GM12878 (cell line): ENCODE results near the gene GSAP. TPM values are rescaled to one million over a fixed set of nuclear protein-coding genes. Genes with fewer than 3 reads are reported as not detected.

Experiments
- ATAC-seq: fragments of 200-7000 bp; cut with Tn5 transposase; 3 replicates; pipeline ENCODE4 v1.9.1; 2020; ENCODE audit warnings: mild to moderate bottlenecking, moderate library complexity
- BruUV-seq: library from RNA; stranded (reverse); fragments of 400-500 nt; replicated peaks from 2 replicates; lab custom pipeline; 2021; lab: Mats Ljungman, UMichigan
- CTCF ChIA-PET: fragments of 300-600 bp; sonication (Branson Sonifier 250); formaldehyde crosslinking; extraction: SDS; loops from one replicate; lab custom pipeline; 2021; ENCODE audit warnings: inconsistent platforms; lab: Yijun Ruan, JAX
- POLR2A ChIA-PET: fragments of 350-600 bp; formaldehyde crosslinking; extraction: SDS; loops from one replicate; lab custom pipeline; 2021; ENCODE audit warnings: inconsistent platforms; lab: Charles Lee
- RAD21 ChIA-PET: fragments of 300-600 bp; sonication (Branson Sonifier 250); formaldehyde crosslinking; loops from one replicate; lab custom pipeline; 2023; ENCODE audit warnings: antibody characterized with exemption; ENCODE audit not compliant: unreplicated experiment; lab: Charles Lee
- SMC1A ChIA-PET: fragments of 300-600 bp; sonication (Branson Sonifier 250); formaldehyde crosslinking; loops from one replicate; lab custom pipeline; 2023; ENCODE audit not compliant: unreplicated experiment, uncharacterized antibody; lab: Charles Lee
- DNase-seq: peaks from one replicate; pipeline ENCODE4 v3.0.0-alpha.2; 2011; ENCODE audit warnings: low read depth, low spot score
- FAIRE-seq: peaks from 3 replicates; lab custom pipeline; 2011; peaks lifted over from hg19 to GRCh38; lab: Jason Lieb, UNC
- H2AFZ ChIP-seq: 2 replicates; pipeline ENCODE4 v1.6.0; 2011; ENCODE audit warnings: low read depth, low read length, control low read depth; ENCODE audit not compliant: control insufficient read depth
- H3K27ac ChIP-seq: 2 replicates; pipeline ENCODE4 v1.5.1; 2011; ENCODE audit warnings: control low read depth; ENCODE audit not compliant: control insufficient read depth, insufficient read depth
- H3K27me3 ChIP-seq, 2 experiments: replicated peaks in 1 of 2; 2 replicates each; pipeline versions ENCODE4 v1.6.0 to v1.6.1; 2011; ENCODE audit warnings: low read length in 1 of 2; ENCODE audit not compliant: control insufficient read depth in 2 of 2, insufficient read depth in 2 of 2
- H3K36me3 ChIP-seq, 2 experiments: 2 replicates each; pipeline ENCODE4 v1.5.1; 2011; ENCODE audit warnings: low read length in 1 of 2; ENCODE audit not compliant: control insufficient read depth in 2 of 2, insufficient read depth in 2 of 2
- H3K4me1 ChIP-seq: 2 replicates; pipeline ENCODE4 v1.6.1; 2011; ENCODE audit warnings: mild to moderate bottlenecking, low read length, moderate library complexity, mixed read lengths; ENCODE audit not compliant: control insufficient read depth, insufficient read depth
- H3K4me2 ChIP-seq: 2 replicates; pipeline ENCODE4 v1.6.0; 2011; ENCODE audit warnings: control low read depth; ENCODE audit not compliant: control insufficient read depth, insufficient read depth
- H3K4me3 ChIP-seq: fragments of 200-600 bp; sonication (generic); 2 replicates; pipeline ENCODE4 v1.5.1; 2016
- H3K79me2 ChIP-seq: 2 replicates; pipeline ENCODE4 v1.6.0; 2011; ENCODE audit warnings: low read length; ENCODE audit not compliant: control insufficient read depth, insufficient read depth
- H3K9ac ChIP-seq: 2 replicates; pipeline ENCODE4 v1.8.0; 2011; ENCODE audit warnings: low read length, control low read depth, mixed read lengths; ENCODE audit not compliant: control insufficient read depth, insufficient read depth
- H3K9me3 ChIP-seq: replicated peaks from 3 replicates; pipeline ENCODE4 v1.5.1; 2011; ENCODE audit warnings: mild to moderate bottlenecking, low read length; ENCODE audit not compliant: control insufficient read depth, insufficient read depth
- H4K20me1 ChIP-seq: 2 replicates; pipeline ENCODE4 v1.6.0; 2011; ENCODE audit not compliant: control insufficient read depth, insufficient read depth
- ATF2 ChIP-seq: IDR thresholded peaks from 2 replicates; pipeline ENCODE4 v1.6.1; 2012; ENCODE audit warnings: low read length, inconsistent platforms
- ATF3 ChIP-seq: IDR thresholded peaks from 2 replicates; pipeline ENCODE4 v1.6.1; 2011; ENCODE audit warnings: low read depth, mild to moderate bottlenecking, low read length, moderate library complexity, borderline replicate concordance; ENCODE audit errors: extremely low read depth
- ATF7 ChIP-seq: fragments of 450-650 bp; IDR thresholded peaks from 2 replicates; pipeline ENCODE4 v1.6.1; 2016; ENCODE audit warnings: low read depth, mild to moderate bottlenecking
- CREM ChIP-seq: IDR thresholded peaks from 2 replicates; pipeline ENCODE4 v1.6.1; 2014; ENCODE audit warnings: antibody characterized with exemption, low read depth
- HDAC6 ChIP-seq: fragments of 200-600 bp; sonication (generic); IDR thresholded peaks from one replicate; pipeline ENCODE4 v1.8.0; 2017; ENCODE audit warnings: antibody characterized with exemption; ENCODE audit not compliant: unreplicated experiment
- IRF3 ChIP-seq: fragments of 450-650 bp; IDR thresholded peaks from 2 replicates; pipeline ENCODE4 v1.6.1; 2014; ENCODE audit warnings: mild to moderate bottlenecking
- JUNB ChIP-seq: IDR thresholded peaks from 2 replicates; pipeline ENCODE4 v1.6.1; 2016; ENCODE audit warnings: antibody characterized with exemption, mild to moderate bottlenecking
- LARP7 ChIP-seq: fragments of 450-650 bp; IDR thresholded peaks from 2 replicates; pipeline ENCODE4 v1.6.1; 2017; ENCODE audit warnings: mild to moderate bottlenecking
- MTA2 ChIP-seq: fragments of 450-650 bp; IDR thresholded peaks from 2 replicates; pipeline ENCODE4 v1.6.1; 2016; ENCODE audit warnings: low read depth, mild to moderate bottlenecking, moderate library complexity
- NBN ChIP-seq: fragments of 450-650 bp; IDR thresholded peaks from 2 replicates; pipeline ENCODE4 v1.6.1; 2016
- NKRF ChIP-seq: fragments of 450-650 bp; conservative IDR thresholded peaks from 2 replicates; pipeline ENCODE4 v1.6.1; 2017; ENCODE audit warnings: mild to moderate bottlenecking, moderate library complexity
- RBBP5 ChIP-seq: fragments of 200-600 bp; sonication (generic); conservative IDR thresholded peaks from 2 replicates; pipeline ENCODE4 v1.6.1; 2016
- REST ChIP-seq: IDR thresholded peaks from 2 replicates; pipeline ENCODE4 v1.6.1; 2012; ENCODE audit warnings: mild to moderate bottlenecking, low read depth, low read length
- RUNX3 ChIP-seq: IDR thresholded peaks from 2 replicates; pipeline ENCODE4 v1.6.1; 2012; ENCODE audit warnings: low read length, inconsistent platforms
- SMARCA5 ChIP-seq: fragments of 450-650 bp; IDR thresholded peaks from 2 replicates; pipeline ENCODE4 v1.6.1; 2017; ENCODE audit warnings: mild to moderate bottlenecking
- WGBS: methylation state at CpG from one replicate; pipeline ENCODE4 v1.1.6; 2016; ENCODE audit warnings: low lambda C conversion rate; ENCODE audit not compliant: insufficient replicate concordance, insufficient coverage; ENCODE audit errors: missing lambda C conversion rate; 5-methylcytosine and 5-hydroxymethylcytosine counted together
- in situ Hi-C: fragments of 300-500 bp; cut with MboI; formaldehyde crosslinking; loops from 9 replicates; pipeline ENCODE4 v1.14.3; 2018; ENCODE audit warnings: mixed read lengths
- intact Hi-C: fragments of 100-400 bp; cut with micrococcal nuclease; formaldehyde crosslinking; loops from one replicate; pipeline ENCODE4 v1.14.2; 2022; ENCODE audit not compliant: unreplicated experiment
- polyA plus RNA-seq, 11 experiments: library from polyadenylated mRNA; depleted of rRNA in 4 of 11; unstranded in 6 of 11; stranded (reverse) in 5 of 11; fragments of >200 nt; fragmentation: Nextera tagmentation in 4 of 11; fragmentation: Illumina TruSeq in 1 of 11; extraction: Ambion mirVana in 4 of 11; extraction: Trizol in 1 of 11; gene quantifications; 1 replicate in 1 of 11; 2 replicates in 10 of 11; pipeline versions ENCODE4 v1.2.1 to v1.2.3, GENCODE V29; 2011 to 2016; ENCODE audit warnings: inconsistent platforms in 2 of 11, missing spikeins in 2 of 11, low read depth in 1 of 11
- total RNA-seq, 4 experiments: library from RNA; depleted of rRNA in 3 of 4; stranded (reverse); fragments of >200 nt in 3 of 4; fragmentation: Illumina TruSeq in 1 of 4; extraction: Trizol in 1 of 4; gene quantifications; 2 replicates each; pipeline versions ENCODE4 v1.2.1 to v1.2.3, GENCODE V29; 2013 to 2021

Gene GSAP
- total and polyA plus RNA-seq, 10 of the 15 experiments (the other 5 are each of a cell fraction or from before 2014, with no cell fraction given): 6.6 to 38.1 (median 21.8) TPM

DNA sequence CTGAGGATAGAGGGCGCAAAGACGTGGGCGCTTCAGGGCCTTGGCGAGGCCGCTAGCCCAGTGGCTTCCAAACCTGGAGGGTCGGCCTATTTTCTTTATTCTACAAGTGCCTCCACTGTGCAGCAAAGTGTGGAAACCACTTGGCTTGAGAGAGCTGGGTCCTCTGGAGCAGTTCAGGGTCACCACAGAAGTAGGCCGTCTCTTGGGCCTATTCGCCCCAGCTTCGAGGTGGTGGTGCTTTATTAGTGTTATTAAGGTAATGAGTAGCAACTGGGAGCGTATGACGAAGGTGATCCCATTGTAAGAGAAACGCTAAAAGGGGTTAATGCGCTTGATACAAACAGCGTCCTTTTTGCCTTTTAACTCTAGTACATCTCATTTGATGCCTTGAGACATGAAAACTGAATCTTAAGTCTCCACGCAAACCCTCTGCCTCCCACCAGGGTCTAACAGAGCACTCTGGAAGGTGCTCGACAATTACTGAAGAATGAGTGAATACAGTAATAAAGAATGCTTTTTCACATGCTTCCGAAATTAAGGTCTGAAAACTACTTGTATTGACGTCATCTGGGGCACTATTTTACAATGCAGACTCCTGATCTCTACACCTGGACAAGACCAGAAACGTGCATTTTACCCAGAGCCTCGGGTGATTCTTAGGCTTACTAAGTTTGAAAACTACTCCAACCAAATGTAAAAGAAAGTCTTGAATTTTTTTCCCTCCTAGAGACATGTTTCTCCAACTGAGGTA lies 647 bp upstream of the GSAP start:
- TSS peak; percentile 82 for BruUV-seq
- peak; percentile 73 for FAIRE-seq
- intact Hi-C loops: loop anchor here (1.0 to 5.0 kb wide), 2 partner anchors 46 to 65 kb away; no protein-coding TSS in a partner anchor
- TF ChIP-seq LARP7 (peak; percentile 63), HDAC6 (peak; percentile 1), REST (no peak), MTA2 (peak; percentile 26; the same call in 1 of the 2 replicates), NKRF (no peak), ATF7 (peak; percentile 85), JUNB (peak; percentile 64), RUNX3 (0 out of 2 replicates have a peak, but pooled peaks have one; percentile 9), SMARCA5 (0 out of 2 replicates have a peak, but pooled peaks have one; percentile 0), ATF2 (0 out of 2 replicates have a peak, but pooled peaks have one; percentile 39), CREM (peak; percentile 60), NBN (peak; percentile 33; the same call in 1 of the 2 replicates), IRF3 (no peak), RBBP5 (no peak), ATF3 (no peak)

More for the DNA sequence above, 647 bp upstream of the GSAP start:
- RAD21 ChIA-PET: interaction anchor here (0.6 to 6.8 kb wide), 8 partner anchors 8 to 1076 kb away, joined by 3 to 29 read pairs (median 4); no protein-coding TSS in a partner anchor
- POLR2A ChIA-PET: interaction anchor here (0.6 to 1.7 kb wide), 8 partner anchors 8 to 1166 kb away, joined by 3 to 7 read pairs (median 4); no protein-coding TSS in a partner anchor
- Histone ChIP-seq H3K27me3 (no peaks in the 10 kb centered on the region), H3K27ac (peak overlapping the region; percentile 75), H2AFZ (peak overlapping the region; percentile 85), H3K9ac (peak overlapping the region; percentile 78), H3K4me3 (peak overlapping the region; percentile 74), H3K4me1 (peaks cover 4% of the 10 kb centered on the region; the same call in 1 of the 2 replicates), H3K79me2 (no peaks in the 10 kb centered on the region; the same call in none of the 2 replicates), H4K20me1 (no peaks in the 10 kb centered on the region), H3K9me3 (no peaks in the 10 kb centered on the region), H3K36me3 (no peaks in the 10 kb centered on the region), H3K4me2 (peak overlapping the region; percentile 89)
- SMC1A ChIA-PET: interaction anchor here (0.9 to 6.2 kb wide), 7 partner anchors 9 to 169 kb away, joined by 3 to 68 read pairs (median 5); no protein-coding TSS in a partner anchor
- in situ Hi-C loops: no loop called here
- ATAC-seq: peak; percentile 24
- no peak for DNase-seq
- CTCF ChIA-PET: interaction anchor here (1.0 to 9.2 kb wide), 4 partner anchors 8 to 37 kb away, joined by 4 to 59 read pairs (median 5); no protein-coding TSS in a partner anchor
- 10% methylated on average over 20 of the region's 20 CpGs for WGBS
